SK-N-MC (cell line): Measurements from ENCODE around the gene CALHM1.
A peak's percentile ranks its signal among the peaks of the same experiment; 100 is the strongest.
"Not testable (repeated sequence)": the region's sequence is repeated elsewhere in the genome, so short reads cannot be mapped to it uniquely, and the experiment has no call there.

Experiments
- DNase-seq: peaks from one replicate; pipeline ENCODE4 v3.0.0-alpha.2; 2011; ENCODE audit warnings: low read depth, low spot score
- H3K27ac ChIP-seq: fragments of 200-600 bp; sonication (generic); 2 replicates; pipeline ENCODE4 v1.5.1; 2016; ENCODE audit warnings: mixed run types
- H3K36me3 ChIP-seq: fragments of 200-600 bp; sonication (generic); 2 replicates; pipeline ENCODE4 v1.6.1; 2017; ENCODE audit warnings: antibody characterized with exemption, low read length, mixed read lengths; ENCODE audit not compliant: insufficient read depth
- H3K4me3 ChIP-seq: fragments of 200-600 bp; sonication (generic); 2 replicates; pipeline ENCODE4 v1.5.1; 2016
- H3K9ac ChIP-seq: fragments of 200-600 bp; sonication (generic); 2 replicates; pipeline ENCODE4 v1.8.0; 2017; ENCODE audit warnings: mixed run types, mixed read lengths; ENCODE audit not compliant: insufficient read length
- H3K9me3 ChIP-seq: fragments of 200-600 bp; sonication (generic); 2 replicates; pipeline ENCODE4 v1.6.1; 2017; ENCODE audit warnings: low read depth, mild to moderate bottlenecking, antibody characterized with exemption, low read length, moderate library complexity, mixed read lengths
- EZH2 ChIP-seq: fragments of 200-600 bp; sonication (generic); IDR thresholded peaks from one replicate; pipeline ENCODE4 v1.6.1; 2017; ENCODE audit warnings: antibody characterized with exemption
- FOXP2 ChIP-seq: optimal IDR thresholded peaks from 2 replicates; pipeline ENCODE3; 2011; ENCODE audit warnings: mild to moderate bottlenecking, moderate library complexity; ENCODE audit not compliant: insufficient read depth; ENCODE audit errors: extremely low read length, control extremely low read depth
- POLR2AphosphoS5 ChIP-seq: IDR thresholded peaks from 2 replicates; pipeline ENCODE4 v1.6.1; 2012; ENCODE audit warnings: mild to moderate bottlenecking, low read depth, low read length, borderline replicate concordance

CALHM1 gene

DNA sequence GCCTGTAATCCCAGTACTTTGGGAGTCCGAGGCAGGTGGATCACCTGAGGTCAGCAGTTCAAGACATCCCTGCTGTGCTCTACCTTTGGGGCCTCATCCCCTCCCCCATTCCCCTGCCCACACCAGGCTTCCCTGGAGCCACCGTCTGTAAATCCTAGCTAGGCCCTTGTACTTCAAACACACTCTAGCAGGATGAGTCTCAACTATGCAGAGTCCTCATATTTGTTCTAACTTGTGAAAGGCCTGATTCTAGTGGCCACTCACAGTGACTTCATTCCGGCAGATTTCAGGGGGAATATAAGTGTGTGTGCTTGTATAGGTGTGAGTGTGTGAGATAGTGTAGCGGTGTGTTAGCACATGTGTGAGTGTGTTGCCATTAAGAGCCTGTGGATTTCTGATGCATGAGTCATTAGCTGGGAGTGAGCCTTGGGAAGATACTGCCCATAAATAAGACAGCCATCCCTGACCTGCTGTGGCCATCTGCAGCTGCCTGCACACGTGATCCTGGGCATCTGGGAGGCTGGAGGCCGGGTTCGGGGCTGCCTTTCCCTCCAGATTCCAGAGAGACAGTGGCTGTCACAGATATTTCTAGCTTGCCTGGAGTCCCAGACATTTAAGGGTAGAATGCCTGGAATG, 33.1 kb upstream of the CALHM1 start:
- Histone ChIP-seq H3K36me3 (no peaks in the 10 kb centered on the region), H3K4me3 (no peak overlapping the region), H3K27ac (no peak overlapping the region), H3K9me3 (no peaks in the 10 kb centered on the region), H3K9ac (no peak overlapping the region)
- DNase-seq, result no peak
- TF ChIP-seq EZH2 (no peak), POLR2AphosphoS5 (no peak), FOXP2 (no peak)

DNA sequence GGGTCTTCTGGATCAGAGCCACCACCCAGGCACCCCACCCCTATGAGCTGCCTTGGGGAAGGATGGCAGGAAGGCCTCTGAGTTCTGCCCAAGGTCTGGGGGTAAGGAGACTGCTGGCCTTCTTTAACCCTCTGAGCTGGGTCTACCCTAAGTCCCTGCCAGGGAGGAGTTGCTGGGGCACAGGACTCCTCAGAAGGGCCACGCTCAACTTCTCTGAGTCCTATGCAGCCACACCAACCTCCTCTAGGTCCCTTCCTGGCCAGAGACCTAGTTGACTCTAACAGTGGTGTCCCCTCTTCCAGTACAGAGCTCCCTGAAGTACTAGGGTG, 32.2 kb upstream of the CALHM1 start:
- no peaks in the 10 kb centered on the region for H3K9me3 ChIP-seq
- H3K4me3 ChIP-seq, result no peak overlapping the region
- no peak for TF ChIP-seq POLR2AphosphoS5
- TF ChIP-seq EZH2, result no peak
- no peak for TF ChIP-seq FOXP2
- H3K36me3 ChIP-seq, result no peaks in the 10 kb centered on the region
- DNase-seq, result no peak
- H3K27ac ChIP-seq, result no peak overlapping the region
- H3K9ac ChIP-seq, result no peak overlapping the region

DNA sequence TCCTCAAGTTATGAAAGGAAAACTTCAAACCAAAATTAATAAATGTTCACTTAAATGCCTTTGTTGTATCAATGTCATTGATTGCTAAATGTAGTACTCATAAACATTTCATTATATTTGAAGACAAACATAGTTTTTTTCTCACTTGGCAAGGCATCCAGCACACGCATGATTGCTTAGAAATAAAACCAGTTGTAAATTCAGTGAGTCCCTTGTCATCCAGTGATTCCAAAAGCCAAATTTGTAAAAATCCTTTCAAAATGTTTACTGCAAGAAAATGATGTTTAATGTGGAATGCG, 28.7 kb upstream of the CALHM1 start:
- Histone ChIP-seq H3K36me3 (no peaks in the 10 kb centered on the region), H3K9me3 (no peaks in the 10 kb centered on the region), H3K9ac (no peak overlapping the region), H3K27ac (no peak overlapping the region), H3K4me3 (no peak overlapping the region)
- no peak for TF ChIP-seq POLR2AphosphoS5
- no peak for TF ChIP-seq FOXP2
- no peak for TF ChIP-seq EZH2
- no peak for DNase-seq

DNA sequence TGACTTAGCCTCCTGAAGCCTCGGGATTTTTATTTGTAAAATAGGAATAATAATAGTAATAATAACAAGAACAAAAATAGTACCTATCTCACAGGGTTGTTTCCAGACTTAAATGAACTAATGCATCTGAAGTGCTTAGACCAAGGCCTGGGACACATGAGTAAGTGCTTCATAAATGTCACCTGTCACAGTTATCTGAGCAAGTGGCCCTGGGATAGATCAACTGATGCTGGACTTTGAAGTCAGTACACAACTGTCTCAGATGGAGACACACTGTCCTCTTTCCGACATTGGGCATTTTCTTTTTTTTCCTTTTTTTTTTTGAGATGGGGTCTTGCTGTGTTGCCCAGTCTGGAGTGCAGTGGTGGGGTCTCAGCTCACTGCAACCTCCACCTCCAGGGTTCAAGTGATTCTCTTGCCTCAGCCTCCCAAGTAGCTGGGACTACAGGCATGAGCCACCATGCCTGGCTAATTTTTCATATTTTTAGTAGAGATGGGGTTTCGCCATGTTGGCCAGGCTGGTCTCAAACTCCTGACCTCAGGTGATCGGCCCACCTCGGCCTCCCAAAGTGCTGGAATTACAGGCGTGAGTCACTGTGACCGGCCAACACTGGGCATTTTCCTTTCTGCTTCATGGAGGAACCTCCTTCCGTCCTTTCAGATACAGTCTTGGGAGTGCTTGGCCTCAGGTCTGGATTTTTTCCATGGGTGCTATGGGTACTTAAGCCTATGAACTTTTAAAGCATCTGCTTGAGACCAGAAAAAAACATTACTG, 28.1 kb upstream of the CALHM1 start:
- H3K9me3 ChIP-seq, H3K9ac ChIP-seq, DNase-seq, H3K36me3 ChIP-seq, H3K27ac ChIP-seq, H3K4me3 ChIP-seq: not testable (repeated sequence)

DNA sequence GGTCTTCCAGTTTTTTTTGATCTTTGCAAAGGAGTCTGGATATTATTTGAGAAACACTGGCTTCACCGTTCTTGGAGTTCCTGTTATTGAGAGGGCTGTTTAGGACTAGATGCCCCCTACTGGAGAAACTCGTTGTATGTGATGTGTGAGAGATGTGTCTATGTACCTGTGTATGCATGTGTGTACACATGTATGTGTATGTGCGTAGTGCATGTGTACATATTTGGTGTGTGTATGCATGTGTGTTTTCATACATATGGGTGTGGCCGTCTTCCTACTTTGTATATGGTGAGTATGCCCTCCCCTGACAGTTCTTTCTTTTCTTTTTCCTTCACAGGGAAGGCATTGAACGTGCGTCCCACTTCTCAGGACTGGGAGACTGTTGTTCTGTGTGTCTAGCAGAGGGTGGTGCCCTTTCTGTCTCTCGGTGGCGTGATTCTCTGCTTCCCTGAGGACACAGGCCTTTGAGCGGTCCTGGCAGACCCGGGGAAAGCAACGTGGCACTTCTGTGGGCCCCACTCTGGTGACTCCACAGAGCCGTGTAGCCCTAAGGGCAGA, 23.4 kb upstream of the CALHM1 start:
- Histone ChIP-seq H3K9ac (no peak overlapping the region), H3K4me3 (no peak overlapping the region), H3K9me3 (no peaks in the 10 kb centered on the region), H3K36me3 (no peaks in the 10 kb centered on the region), H3K27ac (no peak overlapping the region)
- peak; percentile 20 for DNase-seq
- TF ChIP-seq FOXP2 (no peak), POLR2AphosphoS5 (no peak), EZH2 (no peak)

DNA sequence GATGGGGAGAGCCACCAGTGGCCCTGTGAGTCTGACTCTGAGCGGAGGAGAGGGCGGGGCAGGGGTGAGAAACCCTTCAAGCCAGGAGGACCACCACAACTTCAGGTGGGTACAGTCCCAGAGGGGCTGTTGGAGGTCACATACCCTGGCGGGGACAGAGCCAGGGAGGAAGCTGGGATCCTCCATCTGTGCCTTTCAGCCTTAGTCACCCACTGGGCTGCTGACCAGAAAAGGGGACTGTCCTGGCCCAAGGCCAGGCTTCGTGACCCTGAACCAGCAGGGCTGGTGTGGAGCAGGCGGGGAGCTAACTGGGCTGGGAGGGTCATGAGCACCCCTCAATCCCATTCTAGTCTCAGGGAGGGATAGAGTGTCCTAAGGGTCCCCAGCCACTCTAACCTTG, 21.8 kb upstream of the CALHM1 start:
- H3K4me3 ChIP-seq, result no peak overlapping the region
- DNase-seq, result no peak
- no peak overlapping the region for H3K9ac ChIP-seq
- TF ChIP-seq POLR2AphosphoS5 (no peak), FOXP2 (no peak), EZH2 (no peak)
- H3K9me3 ChIP-seq, result no peaks in the 10 kb centered on the region
- no peak overlapping the region for H3K27ac ChIP-seq
- H3K36me3 ChIP-seq, result no peaks in the 10 kb centered on the region

DNA sequence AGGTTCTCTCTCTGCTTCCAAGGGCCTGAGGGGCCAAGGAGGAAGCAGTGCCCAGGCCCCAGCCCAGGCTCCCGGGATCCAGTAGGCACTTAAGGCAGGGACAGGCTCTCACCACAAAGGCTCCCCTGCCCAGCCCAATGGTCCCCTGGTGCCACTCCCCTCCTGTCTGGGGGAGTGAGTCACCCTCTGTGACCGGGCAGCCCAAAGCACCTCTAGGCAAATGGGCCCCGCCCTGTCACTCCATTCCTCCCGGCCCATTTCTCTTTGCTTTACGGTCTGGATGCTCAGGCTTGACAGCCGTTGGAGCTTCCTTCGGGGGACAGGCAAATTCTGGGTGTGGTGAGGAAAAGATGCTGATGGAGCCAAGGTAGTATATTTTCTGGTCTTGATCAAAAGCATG, 20.4 kb upstream of the CALHM1 start, which contains the start of gene CALHM3:
Gene CALHM3 (minus strand): TSS at position 106 of the 400 bp plus-strand sequence. CDS start 208 bp downstream, outside the sequence.
- Histone ChIP-seq H3K4me3 (no peak within 1 kb of the TSS), H3K9me3 (no peaks in the 10 kb centered on the region), H3K36me3 (no peaks in the 10 kb centered on the region), H3K9ac (no peak within 1 kb of the TSS), H3K27ac (no peak within 1 kb of the TSS)
- TF ChIP-seq EZH2 (no peak), POLR2AphosphoS5 (no peak), FOXP2 (no peak)
- DNase-seq, result no peak

DNA sequence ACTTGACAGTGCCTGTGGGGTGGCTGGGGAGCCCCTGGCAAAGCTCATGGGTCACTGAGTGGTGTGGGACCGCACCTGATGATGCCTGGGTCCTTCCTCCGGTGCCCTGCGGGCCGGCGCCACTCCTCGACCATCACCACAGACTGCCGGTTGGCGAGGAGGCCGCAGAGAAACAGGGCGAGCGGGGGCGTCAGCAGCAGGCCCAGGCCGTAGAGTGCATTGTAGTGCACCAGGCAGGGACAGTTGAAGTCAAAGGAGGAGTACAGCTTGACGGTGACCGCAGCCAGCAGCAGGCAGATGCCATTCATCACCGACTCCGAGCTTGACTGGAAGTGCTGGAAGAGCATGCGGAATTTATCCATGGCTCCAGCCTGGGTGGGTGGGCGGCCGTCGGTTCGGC, 20.0 kb upstream of the CALHM1 start:
- TF ChIP-seq POLR2AphosphoS5 (no peak), EZH2 (no peak), FOXP2 (no peak)
- H3K9me3 ChIP-seq, result no peaks in the 10 kb centered on the region
- no peak overlapping the region for H3K9ac ChIP-seq
- H3K4me3 ChIP-seq, result no peak overlapping the region
- no peak overlapping the region for H3K27ac ChIP-seq
- DNase-seq, result no peak
- H3K36me3 ChIP-seq, result no peaks in the 10 kb centered on the region

DNA sequence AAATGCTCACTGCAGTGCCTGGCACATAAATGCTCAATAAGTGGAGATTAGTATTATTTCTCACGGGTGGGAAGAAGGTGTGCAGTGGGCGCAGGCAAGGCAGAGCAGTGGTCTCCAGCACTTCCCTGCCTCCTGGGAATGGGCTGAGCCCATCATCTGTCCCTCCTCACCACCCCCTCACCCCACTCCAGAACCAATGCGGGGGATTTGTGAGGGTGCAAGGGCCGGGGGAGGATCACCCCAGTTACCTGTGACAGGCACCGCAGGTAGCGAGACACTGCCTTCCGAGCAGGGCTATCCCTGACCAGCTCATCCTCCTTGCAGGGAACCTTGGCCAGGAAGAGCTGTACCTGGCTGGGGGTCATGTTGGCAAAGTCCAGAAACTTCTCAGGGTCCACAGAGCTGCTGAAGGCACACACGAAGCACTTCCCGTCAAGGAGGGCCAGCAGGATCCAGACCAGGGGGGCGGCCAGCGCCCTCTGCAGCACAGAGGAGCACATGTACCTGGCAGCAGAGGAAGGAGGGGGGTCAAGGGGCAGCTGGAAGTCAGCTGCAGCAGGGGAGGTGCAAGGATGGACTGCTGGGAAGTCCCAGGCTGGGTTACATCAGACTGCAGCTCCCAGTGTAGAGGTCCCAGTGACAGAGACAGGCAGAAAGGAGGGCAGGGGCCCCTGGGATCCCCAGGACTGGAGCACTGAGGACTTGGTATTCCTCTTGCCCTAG, 17.5 kb upstream of the CALHM1 start:
- no peak for TF ChIP-seq EZH2
- no peak for TF ChIP-seq POLR2AphosphoS5
- no peak for TF ChIP-seq FOXP2
- no peak overlapping the region for H3K27ac ChIP-seq
- no peaks in the 10 kb centered on the region for H3K9me3 ChIP-seq
- DNase-seq, result no peak
- no peak overlapping the region for H3K4me3 ChIP-seq
- no peaks in the 10 kb centered on the region for H3K36me3 ChIP-seq
- no peak overlapping the region for H3K9ac ChIP-seq
